GM23248 (cell line): ENCODE measurements around the gene ERC2. TPM values are rescaled to one million over a fixed set of nuclear protein-coding genes. Genes with fewer than 3 reads are reported as not detected.
A peak's percentile ranks its signal among the peaks of the same experiment; 100 is the strongest.

Experiments used
- DNase-seq: peaks from one replicate; pipeline ENCODE4 v3.0.0-alpha.2; 2015
- H2AFZ ChIP-seq: fragments of 200-600 bp; sonication (generic); 2 replicates; pipeline ENCODE4 v1.6.1; 2016; ENCODE audit warnings: antibody characterized with exemption
- H3F3A ChIP-seq: fragments of 200-600 bp; sonication (generic); 2 replicates; pipeline ENCODE4 v1.6.1; 2016; ENCODE audit warnings: mild to moderate bottlenecking, antibody characterized with exemption, mixed run types; ENCODE audit not compliant: insufficient read depth
- H3K27ac ChIP-seq: fragments of 200-600 bp; sonication (generic); 2 replicates; pipeline ENCODE4 v1.5.1; 2016; ENCODE audit warnings: mild to moderate bottlenecking
- H3K27me3 ChIP-seq: fragments of 200-600 bp; sonication (generic); replicated peaks from 2 replicates; pipeline ENCODE4 v1.6.1; 2016; ENCODE audit warnings: mild to moderate bottlenecking; ENCODE audit not compliant: insufficient read depth
- H3K36me3 ChIP-seq: fragments of 200-600 bp; sonication (generic); 2 replicates; pipeline ENCODE4 v1.6.1; 2016; ENCODE audit warnings: low read depth, mild to moderate bottlenecking
- H3K4me1 ChIP-seq: fragments of 200-600 bp; sonication (generic); 2 replicates; pipeline ENCODE4 v1.6.1; 2016; ENCODE audit warnings: mild to moderate bottlenecking; ENCODE audit not compliant: insufficient read depth
- H3K4me2 ChIP-seq: fragments of 200-600 bp; sonication (generic); one replicate; pipeline ENCODE4 v1.6.1; 2016; ENCODE audit warnings: mild to moderate bottlenecking; ENCODE audit not compliant: unreplicated experiment
- H3K4me3 ChIP-seq: fragments of 200-600 bp; sonication (generic); 2 replicates; pipeline ENCODE4 v1.5.1; 2016; ENCODE audit warnings: mild to moderate bottlenecking
- H3K79me2 ChIP-seq: fragments of 200-600 bp; sonication (generic); 2 replicates; pipeline ENCODE4 v1.6.1; 2016; ENCODE audit warnings: mild to moderate bottlenecking; ENCODE audit not compliant: insufficient read depth
- H3K9ac ChIP-seq: fragments of 200-600 bp; sonication (generic); 2 replicates; pipeline ENCODE4 v1.6.1; 2016; ENCODE audit warnings: mild to moderate bottlenecking
- H3K9me2 ChIP-seq: fragments of 200-600 bp; sonication (generic); 2 replicates; pipeline ENCODE4 v1.6.1; 2016; ENCODE audit warnings: mixed run types, mild to moderate bottlenecking, moderate library complexity; ENCODE audit not compliant: insufficient read depth
- H3K9me3 ChIP-seq: fragments of 200-600 bp; sonication (generic); one replicate; pipeline ENCODE4 v1.6.1; 2017; ENCODE audit warnings: low read depth
- H4K20me1 ChIP-seq: fragments of 200-600 bp; sonication (generic); 2 replicates; pipeline ENCODE4 v1.6.0; 2016; ENCODE audit not compliant: insufficient read depth
- EZH2 ChIP-seq: fragments of 200-600 bp; sonication (generic); IDR thresholded peaks from 2 replicates; pipeline ENCODE4 v1.6.1; 2018; ENCODE audit warnings: antibody characterized with exemption, mild to moderate bottlenecking; ENCODE audit not compliant: insufficient read depth, poor library complexity, severe bottlenecking
- EZH2phosphoT487 ChIP-seq: fragments of 200-600 bp; sonication (generic); IDR thresholded peaks from 2 replicates; pipeline ENCODE4 v1.6.1; 2018; ENCODE audit warnings: antibody characterized with exemption, moderate library complexity, mild to moderate bottlenecking, low read depth; ENCODE audit not compliant: insufficient read depth
- WGBS, 2 experiments: methylation state at CpG; one replicate each; pipeline ENCODE4 v1.1.6; 2015 to 2017; ENCODE audit warnings: low lambda C conversion rate in 2 of 2, low coverage in 1 of 2; ENCODE audit errors: missing lambda C conversion rate in 2 of 2; 5-methylcytosine and 5-hydroxymethylcytosine counted together
- in situ Hi-C: fragments of 300-500 bp; cut with MboI; formaldehyde crosslinking; loops from 2 replicates; pipeline ENCODE4 v1.15.0; 2020
- polyA plus RNA-seq: library from polyadenylated mRNA; unstranded; fragments of >200 nt; fragmentation: Nextera tagmentation; extraction: Ambion mirVana; gene quantifications from 2 replicates; pipeline ENCODE4 v1.2.1, GENCODE V29; 2016
- total RNA-seq: library from RNA; depleted of rRNA; stranded (reverse); fragments of >200 nt; shearing (Covaris generic); gene quantifications from 2 replicates; pipeline ENCODE4 v1.2.3, GENCODE V29; 2014

The ERC2 gene
- total and polyA plus RNA-seq, 2 experiments from 2014 or later: not detected

GRCh38 chr3:56059731-56060130 lies 408.5 kb downstream of the ERC2 start:
- Histone ChIP-seq H4K20me1 (no peaks in the 10 kb centered on the region), H3K9me2 (no peaks in the 10 kb centered on the region), H3K79me2 (no peaks in the 10 kb centered on the region), H3K9me3 (no peaks in the 10 kb centered on the region), H3K4me1 (no peaks in the 10 kb centered on the region), H3F3A (no peaks in the 10 kb centered on the region), H3K9ac (no peak overlapping the region), H3K4me3 (no peak overlapping the region), H3K4me2 (no peak overlapping the region), H3K27me3 (no peaks in the 10 kb centered on the region; the same call in none of the 2 replicates), H3K36me3 (no peaks in the 10 kb centered on the region), H3K27ac (no peak overlapping the region), H2AFZ (no peak overlapping the region)
- TF ChIP-seq EZH2: no peak
- TF ChIP-seq EZH2phosphoT487: no peak
- WGBS, 2 experiments: 45 to 53% methylated on average over 1 of the region's 1 CpG
- in situ Hi-C loops: no loop called here
- peak; percentile 4 for DNase-seq

GRCh38 chr3:56055951-56056350 lies 412.3 kb downstream of the ERC2 start:
- no peaks in the 10 kb centered on the region for H3K4me1 ChIP-seq
- H3K79me2 ChIP-seq: no peaks in the 10 kb centered on the region
- no peak overlapping the region for H3K27ac ChIP-seq
- DNase-seq: no peak
- H3K36me3 ChIP-seq: no peaks in the 10 kb centered on the region
- no peaks in the 10 kb centered on the region for H3K9me3 ChIP-seq
- H3K27me3 ChIP-seq: no peaks in the 10 kb centered on the region; the same call in none of the 2 replicates
- H2AFZ ChIP-seq: no peak overlapping the region
- no peak overlapping the region for H3K9ac ChIP-seq
- H3K9me2 ChIP-seq: no peaks in the 10 kb centered on the region
- H4K20me1 ChIP-seq: no peaks in the 10 kb centered on the region
- TF ChIP-seq EZH2phosphoT487 (no peak), EZH2 (no peak)
- H3K4me3 ChIP-seq: no peak overlapping the region
- H3K4me2 ChIP-seq: no peak overlapping the region
- in situ Hi-C loops: no loop called here
- no peaks in the 10 kb centered on the region for H3F3A ChIP-seq

- no peaks in the 10 kb centered on the region for H3K36me3 ChIP-seq
- no peak overlapping the region for H3K4me3 ChIP-seq
- H3K27ac ChIP-seq: no peak overlapping the region
- H3K9ac ChIP-seq: no peak overlapping the region
- H3K27me3 ChIP-seq: no peaks in the 10 kb centered on the region; the same call in 1 of the 2 replicates
- H2AFZ ChIP-seq: no peak overlapping the region
- H3K79me2 ChIP-seq: no peaks in the 10 kb centered on the region
- in situ Hi-C loops: no loop called here
- no peak overlapping the region for H3K4me2 ChIP-seq
- no peaks in the 10 kb centered on the region for H3F3A ChIP-seq
- H3K9me3 ChIP-seq: no peaks in the 10 kb centered on the region
- H4K20me1 ChIP-seq: no peaks in the 10 kb centered on the region
- DNase-seq: no peak
- no peaks in the 10 kb centered on the region for H3K4me1 ChIP-seq
- H3K9me2 ChIP-seq: no peaks in the 10 kb centered on the region
- TF ChIP-seq EZH2 (no peak), EZH2phosphoT487 (no peak)
- 43% methylated on average over 4 of the region's 4 CpGs for WGBS, 2 experiments
Observed at GRCh38 chr3:56055546-56055945, 412.7 kb downstream of the ERC2 start.

GRCh38 chr3:56054844-56055243 lies 413.4 kb downstream of the ERC2 start:
- no peaks in the 10 kb centered on the region for H3K9me3 ChIP-seq
- H3K4me3 ChIP-seq: no peak overlapping the region
- H3K27me3 ChIP-seq: no peaks in the 10 kb centered on the region; the same call in 1 of the 2 replicates
- no peaks in the 10 kb centered on the region for H4K20me1 ChIP-seq
- no peak overlapping the region for H3K4me2 ChIP-seq
- no peak for TF ChIP-seq EZH2
- no peak for TF ChIP-seq EZH2phosphoT487
- H3K36me3 ChIP-seq: no peaks in the 10 kb centered on the region
- no peaks in the 10 kb centered on the region for H3K4me1 ChIP-seq
- H2AFZ ChIP-seq: no peak overlapping the region
- in situ Hi-C loops: no loop called here
- H3F3A ChIP-seq: no peaks in the 10 kb centered on the region
- no peak for DNase-seq
- 45 to 48% methylated on average over 10 of the region's 10 CpGs for WGBS, 2 experiments
- no peak overlapping the region for H3K9ac ChIP-seq
- no peaks in the 10 kb centered on the region for H3K79me2 ChIP-seq
- no peaks in the 10 kb centered on the region for H3K9me2 ChIP-seq
- H3K27ac ChIP-seq: no peak overlapping the region

GRCh38 chr3:56053727-56054126 lies 414.5 kb downstream of the ERC2 start:
- H3K36me3 ChIP-seq: no peaks in the 10 kb centered on the region
- H3K79me2 ChIP-seq: no peaks in the 10 kb centered on the region
- in situ Hi-C loops: no loop called here
- H2AFZ ChIP-seq: no peak overlapping the region
- TF ChIP-seq EZH2 (no peak), EZH2phosphoT487 (no peak)
- no peak overlapping the region for H3K4me2 ChIP-seq
- H3K27me3 ChIP-seq: no peaks in the 10 kb centered on the region; the same call in 1 of the 2 replicates
- H3K4me3 ChIP-seq: no peak overlapping the region
- H4K20me1 ChIP-seq: no peaks in the 10 kb centered on the region
- H3K9me3 ChIP-seq: no peaks in the 10 kb centered on the region
- no peak overlapping the region for H3K27ac ChIP-seq
- no peak overlapping the region for H3K9ac ChIP-seq
- no peaks in the 10 kb centered on the region for H3F3A ChIP-seq
- DNase-seq: no peak
- no peaks in the 10 kb centered on the region for H3K9me2 ChIP-seq
- no peaks in the 10 kb centered on the region for H3K4me1 ChIP-seq
- 29 to 31% methylated on average over 3 of the region's 3 CpGs for WGBS, 2 experiments
